Neural cell (in vitro differentiated cells): ENCODE measurements around the gene BZW2.

Source experiments
- CTCF ChIP-seq: fragments of 450-650 bp; IDR thresholded peaks from 2 replicates; pipeline ENCODE4 v1.5.1; 2014; ENCODE audit warnings: antibody characterized with exemption, mild to moderate bottlenecking, moderate library complexity; ENCODE audit not compliant: poor library complexity, severe bottlenecking
- EP300 ChIP-seq: fragments of 450-650 bp; conservative IDR thresholded peaks from 2 replicates; pipeline ENCODE4 v1.6.1; 2014; ENCODE audit warnings: antibody characterized with exemption, mild to moderate bottlenecking, moderate library complexity; ENCODE audit not compliant: poor library complexity, severe bottlenecking
- EZH2 ChIP-seq: fragments of 200-600, 300-800 bp; shearing (Covaris generic), sonication (generic); IDR thresholded peaks from 2 replicates; pipeline ENCODE4 v1.6.1; 2014; ENCODE audit warnings: antibody characterized with exemption, low read length, borderline replicate concordance, mild to moderate bottlenecking; ENCODE audit not compliant: insufficient read depth, poor library complexity, severe bottlenecking
- MXI1 ChIP-seq: fragments of 450-650 bp; conservative IDR thresholded peaks from 2 replicates; pipeline ENCODE4 v1.6.1; 2014; ENCODE audit warnings: antibody characterized with exemption, mild to moderate bottlenecking; ENCODE audit not compliant: poor library complexity, severe bottlenecking
- POLR2AphosphoS5 ChIP-seq: IDR thresholded peaks from 2 replicates; pipeline ENCODE4 v1.6.1; 2012
- RAD21 ChIP-seq: fragments of 450-650 bp; conservative IDR thresholded peaks from 2 replicates; pipeline ENCODE4 v1.6.1; 2014; ENCODE audit warnings: antibody characterized with exemption, mild to moderate bottlenecking, moderate library complexity
- REST ChIP-seq: IDR thresholded peaks from 2 replicates; pipeline ENCODE4 v1.6.1; 2012; ENCODE audit warnings: borderline replicate concordance
- SMC3 ChIP-seq: fragments of 450-650 bp; conservative IDR thresholded peaks from 2 replicates; pipeline ENCODE4 v1.6.1; 2014; ENCODE audit warnings: antibody characterized with exemption, mild to moderate bottlenecking, moderate library complexity; ENCODE audit not compliant: poor library complexity
- TAF1 ChIP-seq: IDR thresholded peaks from 2 replicates; pipeline ENCODE4 v1.6.1; 2012; ENCODE audit warnings: low read depth

GRCh38 chr7:16739863-16740622, 94.1 kb downstream of the BZW2 start:
- no peak for TF ChIP-seq CTCF
- no peak for TF ChIP-seq EZH2
- no peak for TF ChIP-seq EP300
- no peak for TF ChIP-seq REST
- TF ChIP-seq TAF1 = no peak
- no peak for TF ChIP-seq RAD21
- no peak for TF ChIP-seq SMC3
- no peak for TF ChIP-seq POLR2AphosphoS5
- no peak for TF ChIP-seq MXI1
